CD4-positive, alpha-beta T cell treated with Interleukin-2 at 100 ng/mL for 4 hours (primary cell): ENCODE measurements around the gene ZNF554.

Experiments used
- DNase-seq: peaks from one replicate; pipeline ENCODE4 v3.0.0-alpha.2; 2020; ENCODE audit warnings: low spot score

Gene ZNF554

DNA sequence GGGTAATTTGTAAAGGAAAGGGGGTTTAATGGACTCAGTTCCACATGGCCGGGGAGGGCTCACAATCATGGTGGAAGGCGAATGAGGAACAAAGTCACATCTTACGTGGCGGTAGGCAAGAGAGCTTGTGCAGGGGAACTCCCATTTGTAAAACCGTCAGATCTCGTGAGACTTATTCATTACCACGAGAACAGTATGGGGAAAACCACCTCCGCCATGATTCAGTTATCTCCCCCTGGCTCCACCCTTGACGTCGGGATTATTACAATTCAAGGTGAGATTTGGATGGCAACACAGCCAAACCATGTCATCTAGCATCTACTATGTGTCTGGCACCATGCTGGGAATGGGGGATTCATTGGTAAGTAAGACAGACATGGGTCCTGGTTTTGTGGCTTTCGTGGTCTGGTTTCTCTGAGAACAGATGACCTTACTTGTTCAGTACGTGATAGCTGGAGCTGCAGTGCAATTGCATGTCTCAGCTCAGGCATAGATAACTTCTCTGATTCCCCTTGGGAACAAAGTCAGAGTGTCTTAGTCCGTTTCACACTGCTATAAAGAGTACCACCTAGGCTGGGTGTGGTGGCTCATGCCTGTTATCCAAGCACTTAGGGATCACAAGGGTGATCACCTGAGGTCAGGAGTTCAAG lies 8.3 kb downstream of the ZNF554 start:
- no peak for DNase-seq

DNA sequence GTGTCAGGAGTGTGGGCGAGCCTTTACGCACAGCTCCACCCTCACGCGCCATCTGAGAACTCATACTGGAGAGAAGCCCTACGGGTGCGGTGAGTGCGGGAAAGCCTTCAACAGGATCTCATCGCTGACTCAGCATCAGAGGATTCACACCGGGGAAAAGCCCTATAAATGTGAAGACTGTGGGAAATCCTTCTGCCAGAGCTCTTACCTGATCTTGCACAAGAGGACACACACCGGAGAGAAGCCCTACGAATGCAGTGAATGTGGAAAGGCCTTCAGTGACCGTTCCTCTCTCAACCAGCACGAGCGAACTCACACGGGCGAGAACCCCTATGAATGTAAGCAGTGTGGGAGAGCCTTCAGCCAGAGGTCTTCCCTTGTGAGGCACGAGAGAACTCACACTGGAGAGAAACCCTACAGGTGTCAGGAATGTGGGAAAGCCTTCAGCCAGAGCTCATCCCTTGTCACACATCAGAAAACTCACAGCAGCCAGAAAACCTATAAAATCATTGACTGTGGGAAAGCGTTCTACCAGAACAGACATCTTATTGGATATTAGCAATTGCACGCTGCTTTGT lies 14.7 kb downstream of the ZNF554 start:
- DNase-seq, result no peak

DNA sequence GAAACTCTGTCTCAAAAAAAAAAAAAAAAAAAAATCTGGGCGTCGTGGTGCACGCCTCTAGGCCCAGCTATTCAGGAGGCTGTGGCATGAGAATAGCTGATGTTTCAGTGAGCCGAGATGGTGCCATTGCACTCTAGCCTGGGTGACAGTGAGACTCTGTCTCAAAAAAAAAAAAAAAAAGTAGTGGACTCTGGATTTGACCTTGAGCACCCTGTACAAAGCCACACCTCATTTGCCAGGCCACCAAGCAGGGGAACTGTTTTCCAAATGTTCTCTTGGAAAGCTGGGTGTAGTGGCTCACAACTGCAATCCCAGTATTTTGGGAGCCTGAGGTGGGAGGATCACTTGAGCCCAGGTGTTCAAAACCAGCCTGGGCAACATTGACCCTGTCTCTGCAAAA lies 17.8 kb downstream of the ZNF554 start:
- DNase-seq, result no peak

DNA sequence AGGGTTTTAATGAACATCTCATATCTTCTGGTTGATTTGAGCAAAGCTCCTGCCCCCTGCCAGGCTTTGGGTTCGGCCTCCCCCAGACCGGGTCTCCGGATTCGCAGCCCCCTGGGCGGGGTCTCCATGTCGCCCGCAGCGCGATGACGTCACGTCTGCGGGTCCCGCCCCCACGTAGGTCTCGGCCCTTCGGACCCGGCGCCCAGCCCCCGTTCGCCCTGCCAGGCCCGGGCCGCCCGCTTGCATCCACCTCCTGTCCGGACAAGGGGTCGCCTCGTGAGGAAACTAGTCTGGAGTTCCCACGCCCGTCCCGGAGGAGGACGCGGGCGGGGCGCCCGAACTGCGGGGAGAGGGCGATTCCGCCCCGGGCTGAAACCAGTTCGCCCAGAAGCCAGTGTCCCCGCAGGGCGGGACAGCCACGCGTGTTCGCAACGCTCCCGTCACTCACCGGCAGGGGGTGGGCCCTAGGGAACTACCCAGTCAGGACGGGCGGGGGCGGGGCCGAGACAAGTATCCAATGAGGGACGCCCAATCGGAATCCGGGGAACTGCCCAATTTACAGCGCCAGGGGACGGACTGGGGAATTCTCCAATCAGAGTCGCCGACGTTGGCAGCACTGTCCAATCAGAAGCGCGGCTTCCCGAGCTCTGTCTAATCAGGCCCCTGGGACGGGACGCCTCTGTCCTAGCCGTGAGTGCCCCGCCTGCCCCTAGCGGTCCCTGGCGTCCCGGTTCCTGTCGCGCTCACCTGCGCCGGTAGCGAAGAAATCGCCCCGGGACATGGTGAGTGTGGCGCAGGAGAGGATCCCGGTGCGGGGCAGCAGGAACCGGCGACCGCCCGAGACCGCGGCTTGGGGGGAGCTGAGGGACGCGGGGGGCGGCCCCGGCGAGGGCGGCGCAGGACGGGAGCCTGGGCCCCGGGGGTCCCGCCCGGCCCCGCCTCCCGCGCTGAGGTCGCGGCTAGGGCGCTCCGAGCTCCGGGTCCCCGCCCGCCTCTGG lies 21.4 kb downstream of the ZNF554 start, which contains the start of gene ZNF555:
Gene ZNF555 (plus strand): TSS at position 682 of the 998 bp plus-strand sequence. CDS start 98 bp downstream, at position 780.
- peak; percentile 99 for DNase-seq

DNA sequence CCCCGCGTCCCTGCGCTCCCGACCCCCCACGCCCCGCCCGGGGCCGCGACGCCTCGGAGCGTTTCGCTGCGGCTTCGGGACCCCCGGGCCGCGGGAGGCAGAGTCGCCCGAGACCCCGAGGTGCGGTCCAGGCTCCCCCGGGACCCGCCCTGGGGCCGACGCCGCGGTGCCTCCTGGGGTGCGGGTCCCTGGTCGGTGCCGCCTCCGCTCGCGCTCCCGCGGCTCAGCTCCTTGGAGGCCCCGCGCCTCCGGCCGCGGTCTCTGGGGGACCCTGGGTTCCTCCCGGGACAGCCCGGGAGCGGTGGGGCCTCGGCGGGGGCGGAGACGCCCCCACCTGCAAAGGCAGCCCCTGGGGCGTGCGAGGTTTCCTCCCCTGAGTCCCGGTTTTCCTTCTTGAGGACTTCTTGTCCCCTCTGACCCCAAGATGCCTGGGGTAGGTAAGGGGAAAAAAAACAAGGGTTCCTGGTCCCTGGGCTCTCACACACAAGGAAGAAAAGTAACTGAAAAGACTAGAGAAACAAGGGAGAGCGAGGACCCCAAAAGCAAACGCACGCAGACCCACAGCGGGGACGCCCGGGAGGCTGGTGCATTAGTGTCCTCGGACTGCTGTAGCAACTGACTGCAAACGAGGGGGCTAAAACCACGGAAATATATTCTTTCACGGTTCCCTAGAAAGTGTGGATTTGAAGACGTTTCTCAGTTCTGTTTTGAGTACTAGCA lies 22.3 kb downstream of the ZNF554 start:
- no peak for DNase-seq

DNA sequence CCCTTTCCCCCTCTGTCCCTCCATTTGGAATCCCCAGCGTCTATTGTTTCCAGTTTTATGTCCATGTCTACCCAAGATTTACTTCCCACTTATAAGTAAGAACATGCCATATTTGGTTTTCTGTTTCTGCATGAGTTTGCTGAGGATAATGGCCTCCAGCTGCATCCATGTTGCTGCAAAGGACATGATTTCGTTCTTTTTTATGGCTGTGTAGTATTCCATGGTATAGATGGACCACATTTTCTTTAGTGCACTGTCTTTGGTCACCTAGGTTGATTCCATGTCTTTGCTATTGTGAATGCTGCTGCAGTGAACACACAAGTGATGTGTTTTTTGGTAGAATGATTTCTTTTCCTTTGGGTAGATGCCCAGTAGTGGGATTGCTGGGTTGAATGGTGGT lies 25.4 kb downstream of the ZNF554 start:
- no peak for DNase-seq

DNA sequence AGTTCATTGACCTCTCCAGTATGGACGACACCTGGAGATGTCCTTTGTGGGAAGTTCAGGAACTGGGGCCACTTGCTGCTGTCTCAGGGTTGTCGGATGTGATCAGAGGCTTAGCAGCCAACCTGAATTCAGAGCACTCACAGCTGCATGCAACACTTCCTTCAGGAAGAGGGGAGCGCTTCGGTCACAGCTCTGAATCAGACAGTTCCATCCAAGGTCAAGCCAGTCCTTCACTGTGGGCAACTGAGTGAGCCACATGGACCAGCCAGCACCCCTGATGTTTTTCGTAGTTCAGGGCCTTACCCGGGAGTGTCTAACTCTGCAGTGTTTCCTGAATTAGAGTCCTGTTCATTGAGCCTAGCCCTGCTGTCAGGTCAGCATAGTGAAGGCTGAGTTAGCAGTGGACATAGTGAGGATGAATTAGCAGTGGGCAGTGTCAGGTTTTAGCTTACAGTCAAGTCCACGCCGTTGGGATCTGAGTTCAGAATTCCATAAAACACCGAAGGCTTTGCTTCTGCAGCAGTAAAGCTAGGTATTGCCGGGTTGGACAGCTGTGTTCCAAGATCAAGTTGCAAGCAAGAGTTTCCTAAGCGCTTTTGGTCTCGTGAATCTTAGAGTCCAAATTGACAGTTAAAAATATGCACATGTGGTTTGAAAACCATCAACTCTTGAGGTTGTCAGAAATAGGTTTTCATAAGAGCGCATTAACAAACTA lies 26.7 kb downstream of the ZNF554 start:
- DNase-seq, result no peak

DNA sequence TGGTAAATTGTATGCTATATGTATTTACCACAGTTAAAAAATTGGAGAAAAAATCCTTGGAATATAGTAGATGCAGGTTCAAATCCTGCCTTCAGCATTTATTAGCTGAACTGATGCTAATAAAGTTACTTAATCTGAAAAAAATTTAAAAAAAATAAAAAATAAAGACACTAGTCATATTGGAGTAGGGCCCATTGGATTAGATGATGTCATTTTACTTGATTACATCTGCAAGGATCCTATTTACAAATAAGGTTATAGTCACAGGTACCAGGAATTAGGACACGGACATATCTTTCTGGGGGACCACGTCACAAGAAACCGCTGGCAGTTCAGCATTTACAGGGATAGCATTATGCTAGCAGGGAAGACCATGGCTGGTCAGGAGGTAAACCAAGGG lies 27.8 kb downstream of the ZNF554 start:
- DNase-seq, result no peak

DNA sequence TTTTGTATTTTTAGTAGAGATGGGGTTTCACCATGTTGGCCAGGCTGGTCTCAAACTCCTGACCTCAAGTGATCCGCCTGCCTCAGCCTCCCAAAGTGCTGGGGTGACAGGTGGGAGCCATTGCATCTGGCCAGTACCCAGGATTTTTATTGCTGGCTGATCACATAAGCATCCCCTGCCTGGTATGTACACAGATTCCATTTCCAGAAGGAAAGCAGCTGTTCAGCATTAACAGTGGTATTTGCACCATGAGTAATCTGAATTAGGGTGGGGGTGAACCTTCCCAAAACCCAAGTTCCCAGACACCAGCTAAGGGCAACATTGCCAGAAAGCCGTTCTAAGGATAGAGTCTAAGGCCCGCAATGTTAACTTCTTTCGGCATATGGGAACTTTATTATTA lies 28.9 kb downstream of the ZNF554 start:
- no peak for DNase-seq

DNA sequence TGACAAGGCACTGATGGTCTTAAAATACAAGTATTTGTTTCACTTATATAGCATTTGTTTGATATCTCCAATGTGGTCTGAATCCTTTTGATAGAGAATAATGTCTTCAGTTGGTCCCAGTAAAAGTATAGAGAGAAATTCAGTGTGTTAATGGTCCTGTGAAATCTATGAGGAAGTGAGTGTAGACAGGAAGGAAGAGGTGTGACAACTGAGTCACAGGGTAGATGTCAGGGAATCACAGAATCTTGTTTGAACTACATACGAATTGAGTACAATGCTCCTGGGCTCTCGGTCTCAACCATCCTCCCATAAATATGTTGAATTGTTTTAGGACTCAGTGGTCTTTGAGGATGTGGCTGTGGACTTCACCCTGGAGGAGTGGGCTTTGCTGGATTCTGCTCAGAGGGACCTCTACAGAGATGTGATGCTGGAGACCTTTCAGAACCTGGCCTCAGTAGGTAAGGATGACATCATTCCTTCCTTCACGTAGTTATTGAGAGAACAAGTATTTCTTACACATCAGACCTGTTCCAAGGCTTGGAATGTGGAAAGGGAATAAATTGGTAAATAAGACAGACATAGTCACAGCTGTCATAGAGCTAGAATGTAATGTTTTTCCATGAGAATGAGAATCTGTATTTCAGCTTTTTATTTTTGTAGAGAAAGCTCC lies 30.7 kb downstream of the ZNF554 start:
- DNase-seq, result no peak

DNA sequence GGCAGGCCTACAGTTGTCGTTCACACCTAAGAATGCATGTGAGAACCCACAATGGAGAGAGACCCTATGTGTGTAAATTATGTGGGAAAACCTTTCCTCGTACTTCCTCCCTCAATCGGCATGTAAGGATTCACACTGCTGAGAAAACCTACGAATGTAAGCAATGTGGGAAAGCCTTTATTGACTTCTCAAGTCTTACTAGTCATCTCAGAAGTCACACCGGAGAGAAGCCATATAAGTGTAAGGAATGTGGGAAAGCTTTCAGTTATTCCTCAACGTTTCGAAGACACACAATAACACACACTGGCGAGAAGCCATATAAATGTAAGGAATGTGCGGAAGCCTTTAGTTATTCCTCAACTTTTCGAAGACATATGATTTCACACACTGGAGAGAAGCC lies 32.9 kb downstream of the ZNF554 start:
- DNase-seq, result no peak

DNA sequence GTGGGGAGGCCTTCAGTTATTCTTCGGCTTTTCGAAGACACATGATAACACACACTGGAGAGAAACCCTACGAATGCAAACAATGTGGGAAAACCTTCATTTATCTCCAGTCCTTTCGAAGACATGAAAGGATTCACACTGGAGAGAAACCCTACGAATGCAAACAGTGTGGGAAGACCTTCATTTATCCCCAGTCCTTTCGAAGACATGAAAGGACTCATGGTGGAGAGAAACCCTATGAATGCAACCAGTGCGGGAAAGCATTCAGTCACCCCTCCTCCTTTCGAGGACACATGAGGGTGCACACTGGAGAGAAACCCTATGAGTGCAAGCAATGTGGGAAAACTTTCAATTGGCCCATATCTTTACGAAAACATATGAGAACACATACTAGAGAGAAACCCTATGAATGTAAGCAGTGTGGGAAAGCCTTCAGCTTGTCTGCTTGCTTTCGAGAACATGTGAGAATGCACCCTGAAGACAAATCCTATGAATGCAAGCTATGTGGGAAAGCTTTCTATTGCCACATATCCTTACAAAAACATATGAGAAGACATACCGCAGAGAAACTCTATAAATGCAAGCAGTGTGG lies 33.4 kb downstream of the ZNF554 start:
- DNase-seq, result no peak

DNA sequence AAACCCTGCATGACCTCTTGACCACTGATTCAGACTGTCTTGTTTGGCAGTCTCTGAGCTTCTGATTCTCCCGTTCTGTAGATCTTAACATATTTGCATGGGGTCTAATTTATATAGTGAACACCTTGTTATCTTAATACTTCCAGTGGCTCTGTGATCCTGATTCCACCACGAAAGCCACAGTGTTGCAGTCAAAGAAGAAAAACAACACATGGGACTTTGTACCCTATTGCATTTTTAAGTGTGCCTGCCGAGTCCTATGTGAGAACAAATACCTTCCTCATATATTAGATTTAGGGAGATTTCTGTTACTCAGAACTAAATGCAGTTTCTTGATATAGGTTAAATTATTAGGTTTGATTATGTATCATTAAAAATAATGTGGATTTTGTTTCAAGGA lies 35.2 kb downstream of the ZNF554 start:
- DNase-seq, result no peak

DNA sequence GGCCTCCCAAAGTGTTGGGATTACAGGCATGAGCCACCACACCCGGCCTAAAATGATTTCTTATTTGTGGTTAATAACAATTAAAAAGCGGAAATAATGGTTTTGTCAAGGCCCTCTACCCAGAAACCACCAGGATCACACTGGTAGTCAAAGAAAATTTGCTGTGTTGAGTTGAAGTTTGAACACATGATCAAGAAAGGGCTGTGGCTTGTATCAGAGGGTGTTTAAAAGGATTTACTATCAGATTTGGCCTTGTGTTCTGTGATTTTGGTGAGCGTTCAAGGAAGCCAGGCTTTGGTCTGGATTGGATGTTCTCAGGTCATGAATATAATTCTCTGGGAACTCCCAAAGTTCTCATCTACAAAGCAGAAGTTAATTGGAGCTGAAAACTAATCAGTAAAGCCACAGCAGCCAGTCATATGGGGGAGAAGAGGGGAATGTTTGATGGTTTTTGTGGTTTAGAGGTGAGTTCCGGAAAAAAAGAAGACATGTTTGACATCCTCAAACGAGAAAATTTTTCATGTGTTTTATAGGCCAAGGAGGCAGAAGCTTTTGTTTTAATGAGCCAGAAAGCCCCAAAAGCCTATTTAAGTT lies 36.9 kb downstream of the ZNF554 start:
- DNase-seq, result peak; percentile 38

DNA sequence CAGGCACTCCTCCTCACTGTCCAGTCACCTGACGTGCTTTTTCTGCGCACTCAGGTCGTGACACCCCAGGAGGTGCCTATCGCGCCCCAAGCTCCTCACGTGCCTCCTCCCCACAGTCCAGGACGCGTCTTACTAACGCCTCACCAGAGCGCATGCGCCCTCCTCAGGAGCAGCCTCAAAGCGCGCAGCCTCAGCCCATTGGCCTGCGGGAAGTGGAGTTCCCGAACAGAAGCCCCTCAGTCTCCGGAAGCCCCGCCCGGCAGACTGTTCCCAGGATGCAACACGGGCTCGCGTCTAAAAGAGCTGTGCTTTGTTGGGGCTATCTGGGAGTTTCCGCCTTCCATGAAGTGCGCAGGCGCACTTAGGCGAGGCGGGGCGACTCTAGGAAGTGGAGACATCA lies 39.2 kb downstream of the ZNF554 start:
- DNase-seq, result no peak

DNA sequence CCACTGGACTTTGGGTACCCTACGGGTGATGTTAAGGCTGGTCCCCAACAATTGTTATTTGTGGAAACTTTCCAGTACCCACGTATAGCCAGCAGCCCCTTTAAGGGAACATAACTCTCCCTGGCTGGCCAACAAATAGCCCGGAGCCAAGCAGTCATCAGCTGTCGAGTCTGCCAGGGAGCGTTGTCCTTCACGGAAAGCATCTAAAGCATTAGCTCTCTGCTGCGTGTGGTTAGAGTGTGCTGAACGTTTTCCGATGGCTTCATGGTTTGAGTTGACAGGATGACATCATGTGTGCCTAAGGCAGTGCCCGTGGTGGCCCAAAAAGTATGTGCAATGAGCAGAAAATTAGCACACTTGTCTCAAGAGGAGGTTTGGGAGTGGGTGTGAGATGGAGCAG lies 44.1 kb downstream of the ZNF554 start:
- no peak for DNase-seq

DNA sequence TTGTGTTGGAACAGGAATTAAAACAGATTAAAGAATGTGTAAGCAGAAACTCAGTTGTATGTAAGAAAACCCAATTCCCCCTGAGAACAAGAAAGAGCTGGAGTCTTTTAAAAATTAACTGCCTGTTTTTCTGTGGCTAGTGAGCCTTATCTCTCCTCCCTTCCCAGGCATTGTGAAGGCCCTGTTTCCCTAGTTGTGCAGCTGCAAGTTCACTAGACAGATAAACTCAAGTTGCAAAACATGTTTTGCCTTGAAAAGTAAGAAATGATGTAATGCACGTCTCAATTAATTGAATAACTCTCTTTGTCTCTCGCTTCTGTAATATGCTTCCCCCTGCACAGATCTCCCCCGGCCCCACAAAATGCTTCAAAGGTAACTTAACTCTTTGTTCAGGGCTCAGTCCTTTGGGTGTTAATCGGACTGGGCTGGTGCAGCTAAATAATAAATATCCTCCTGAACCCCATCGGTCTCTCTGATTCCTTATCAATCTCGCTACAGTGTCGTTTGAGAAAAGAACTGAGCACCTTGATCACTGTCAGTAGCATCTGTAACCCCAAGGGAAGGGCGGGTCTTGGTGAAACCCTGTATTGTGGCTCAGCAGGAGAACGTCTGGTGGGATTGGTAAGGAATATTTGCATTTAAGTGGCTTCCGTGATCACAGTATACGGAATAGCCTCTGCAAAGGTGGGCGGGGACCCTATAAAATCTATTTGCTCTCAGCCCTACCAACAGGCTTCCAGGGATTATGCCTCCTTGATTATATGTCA lies 45.8 kb downstream of the ZNF554 start:
- DNase-seq, result no peak

DNA sequence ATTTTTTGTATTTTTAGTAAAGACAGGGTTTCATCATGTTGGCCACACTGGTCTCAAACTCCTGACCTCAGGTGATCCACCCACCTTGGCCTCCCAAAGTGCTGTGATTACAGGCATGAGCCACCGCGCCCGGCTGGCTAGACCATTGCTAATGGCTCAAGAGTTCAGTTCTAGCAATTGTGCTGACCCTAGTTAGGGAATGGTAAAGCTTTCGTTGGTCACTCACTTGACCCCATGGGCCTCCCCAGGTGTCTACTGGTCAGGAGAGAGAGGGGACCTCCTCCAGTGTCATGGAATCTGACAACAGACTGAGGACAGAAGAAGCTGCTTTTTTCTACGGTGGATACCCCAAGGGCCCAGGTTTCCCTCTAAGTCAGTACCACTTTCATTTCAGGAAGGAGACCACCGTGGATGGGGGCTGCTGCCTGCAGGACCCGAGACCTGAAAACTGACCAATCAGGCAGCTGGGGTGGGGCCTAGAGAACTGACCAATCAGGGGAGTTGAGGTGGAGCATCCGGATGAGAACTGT lies 46.9 kb downstream of the ZNF554 start:
- DNase-seq, result no peak
